HG03045 (cell line): ENCODE results near the gene FHOD1.

Experiments
- ATAC-seq: cut with Tn5 transposase; IDR thresholded peaks from one replicate; pipeline ENCODE4 v1.9.1; 2021; ENCODE audit warnings: mild to moderate bottlenecking, moderate library complexity; ENCODE audit not compliant: unreplicated experiment

FHOD1 gene

DNA sequence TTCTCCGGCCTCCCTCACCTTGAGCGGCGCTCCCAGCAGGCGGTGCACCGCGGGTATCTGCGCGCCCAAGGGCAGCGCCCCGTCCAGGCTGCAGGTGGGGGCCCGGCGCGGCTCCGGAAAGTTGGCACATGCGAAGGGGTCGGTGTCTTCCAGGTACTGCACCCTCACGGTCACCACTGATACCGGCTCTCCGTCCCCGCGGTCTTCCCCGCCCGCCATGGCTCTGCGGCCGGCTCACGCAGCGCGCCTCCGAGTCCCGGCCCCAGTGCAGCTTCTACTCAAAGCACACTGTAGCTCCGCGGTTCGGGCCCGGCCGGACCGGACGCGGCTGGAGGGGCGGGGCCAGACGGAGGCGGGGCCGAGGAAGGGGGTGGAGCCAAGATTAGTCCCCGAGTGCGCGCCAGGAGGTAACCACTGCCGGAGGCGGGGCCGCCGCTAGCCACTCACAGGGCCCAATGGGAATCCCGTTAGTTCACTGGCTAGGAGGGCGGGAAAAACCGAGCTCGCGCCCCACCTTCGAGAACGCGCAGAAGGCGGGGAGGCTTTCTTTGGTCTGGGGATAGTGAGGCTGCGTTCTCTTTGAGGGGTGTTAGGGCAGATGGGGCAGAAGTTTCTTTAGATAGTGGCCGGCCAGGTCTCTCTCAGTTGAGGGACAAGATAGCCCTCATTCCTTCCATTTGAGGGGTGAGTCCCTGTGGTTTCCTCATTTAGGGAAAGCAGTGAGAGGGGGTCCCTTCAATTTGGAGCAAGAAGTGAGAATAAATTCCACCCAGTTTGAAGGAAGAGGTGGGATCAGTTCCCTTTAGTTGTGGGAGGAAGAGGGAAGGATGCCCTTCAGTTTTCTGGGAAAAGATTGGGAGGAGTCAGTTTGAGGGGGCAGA, at the start of gene FHOD1:
Gene FHOD1 (minus strand): TSS at position 290 of the 881 bp plus-strand sequence. CDS start 71 bp downstream, at position 219.
- ATAC-seq = peak; percentile 53

DNA sequence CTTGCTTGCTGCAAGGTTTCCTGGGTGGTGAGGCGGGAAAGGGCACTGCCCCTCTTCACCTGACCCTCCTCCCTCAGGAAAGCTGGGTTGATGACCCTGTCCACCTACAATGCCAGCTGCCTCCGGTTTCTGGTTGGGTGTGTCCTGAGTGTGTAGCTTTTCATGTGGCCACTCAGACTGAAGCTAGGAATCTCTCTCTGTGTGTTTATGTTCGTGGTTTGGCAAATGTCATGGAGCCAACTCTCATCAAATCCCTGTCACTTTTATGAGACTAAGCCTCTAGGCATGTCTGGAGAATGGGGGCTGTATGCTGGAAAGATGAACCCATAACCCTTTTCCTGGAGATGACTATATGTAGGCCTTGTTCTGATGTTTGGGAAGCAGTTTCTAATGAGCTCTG, 49.1 kb upstream of the FHOD1 start:
- ATAC-seq = no peak

GRCh38 chr16:67294938-67295361, 47.7 kb upstream of the FHOD1 start:
- ATAC-seq = no peak

DNA sequence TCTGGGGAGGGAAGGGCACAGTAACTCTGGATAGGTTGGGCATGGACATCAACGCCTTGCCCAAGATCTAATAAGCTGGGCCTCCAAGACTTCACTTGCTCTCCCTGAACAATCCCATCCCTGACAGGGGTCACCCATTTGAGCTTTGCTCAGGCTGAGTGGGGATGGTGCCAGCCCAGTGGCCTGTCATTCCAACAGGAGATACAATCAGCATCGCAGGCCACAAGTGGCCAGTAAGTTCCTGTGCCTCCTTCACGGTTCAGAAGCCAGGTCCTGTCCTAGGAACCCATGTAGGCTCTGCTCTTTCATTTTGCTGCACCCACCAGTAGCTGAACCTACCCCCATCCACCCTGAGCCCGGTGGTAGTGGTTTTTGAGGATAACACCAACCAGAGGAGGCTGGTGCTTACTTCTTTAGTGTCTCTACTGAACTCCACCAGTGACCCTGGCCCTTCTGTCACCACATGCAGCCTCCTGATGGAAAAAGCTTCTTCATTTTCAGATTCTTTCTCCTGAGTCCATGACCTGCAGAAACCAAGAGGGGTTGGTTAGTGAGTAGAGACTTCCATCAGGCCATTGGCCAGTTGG, 47.0 kb upstream of the FHOD1 start:
- ATAC-seq = no peak

GRCh38 chr16:67291461-67291860, 44.2 kb upstream of the FHOD1 start:
- no peak for ATAC-seq

DNA sequence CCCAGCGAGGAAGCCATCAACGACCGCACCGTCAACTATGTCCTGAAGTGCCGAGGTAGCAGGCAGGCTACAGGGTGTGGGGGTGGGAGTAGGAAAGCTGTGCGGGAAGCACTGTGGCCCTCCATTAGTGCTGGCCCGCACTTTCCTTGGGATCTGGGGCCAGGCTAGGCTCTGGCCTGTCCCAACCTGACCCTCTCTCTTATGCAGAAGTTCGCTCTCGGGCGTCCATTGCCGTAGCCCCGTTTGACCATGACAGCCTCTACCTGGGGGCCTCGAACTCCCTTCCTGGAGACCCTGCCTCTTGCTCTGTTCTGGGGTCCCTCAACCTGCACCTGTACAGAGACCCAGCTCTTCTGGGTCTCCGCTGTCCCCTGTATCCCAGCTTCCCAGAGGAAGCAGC, 40.7 kb upstream of the FHOD1 start:
- no peak for ATAC-seq

GRCh38 chr16:67286441-67287235, 39.4 kb upstream of the FHOD1 start:
- ATAC-seq = no peak

DNA sequence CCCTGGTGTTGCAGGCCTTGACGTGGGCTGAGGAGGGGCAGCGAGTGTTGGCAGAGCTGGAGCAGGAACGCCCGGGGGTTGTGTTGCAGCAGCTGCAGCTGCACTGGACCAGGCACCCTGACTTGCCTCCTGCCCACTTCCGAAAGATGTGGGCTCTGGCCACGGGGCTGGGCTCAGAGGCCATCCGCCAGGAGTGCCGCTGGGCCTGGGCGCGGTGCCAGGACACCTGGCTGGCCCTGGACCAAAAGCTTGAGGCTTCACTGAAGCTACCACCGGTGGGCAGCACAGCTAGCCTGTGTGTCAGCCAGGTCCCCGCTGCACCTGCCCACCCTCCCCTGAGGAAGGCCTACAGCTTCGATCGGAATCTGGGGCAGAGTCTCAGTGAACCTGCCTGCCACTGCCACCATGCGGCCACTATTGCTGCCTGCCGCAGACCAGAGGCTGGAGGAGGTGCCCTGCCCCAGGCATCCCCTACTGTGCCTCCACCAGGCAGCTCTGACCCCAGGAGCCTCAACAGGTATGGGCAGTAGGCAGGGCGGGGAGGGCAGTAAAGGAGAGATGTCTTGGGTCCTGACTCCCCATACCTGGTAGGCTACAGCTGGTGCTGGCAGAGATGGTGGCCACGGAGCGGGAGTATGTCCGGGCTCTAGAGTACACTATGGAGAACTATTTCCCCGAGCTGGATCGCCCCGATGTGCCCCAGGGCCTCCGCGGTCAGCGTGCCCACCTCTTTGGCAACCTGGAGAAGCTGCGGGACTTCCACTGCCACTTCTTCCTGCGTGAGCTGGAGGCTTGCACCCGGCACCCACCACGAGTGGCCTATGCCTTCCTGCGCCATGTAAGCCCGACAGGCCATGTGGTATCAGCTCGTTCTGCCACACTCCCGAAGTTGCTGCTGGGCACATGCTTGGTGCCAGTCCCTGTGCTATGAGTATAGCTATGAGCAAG, 37.7 kb upstream of the FHOD1 start:
- no peak for ATAC-seq

- no peak for ATAC-seq
These were observed 36.7 kb upstream of the FHOD1 start for GRCh38 chr16:67283826-67284555.

GRCh38 chr16:67283039-67283825, 36.0 kb upstream of the FHOD1 start:
- ATAC-seq = no peak

GRCh38 chr16:67282447-67282805, 35.1 kb upstream of the FHOD1 start:
- no peak for ATAC-seq

- ATAC-seq = no peak
These were observed 34.5 kb upstream of the FHOD1 start for GRCh38 chr16:67281536-67282446.

- no peak for ATAC-seq
These were observed 33.1 kb upstream of the FHOD1 start for GRCh38 chr16:67280090-67281015.

GRCh38 chr16:67279296-67280089, 32.2 kb upstream of the FHOD1 start, which contains the start of gene PLEKHG4:
TSS of gene PLEKHG4 (plus strand) at chr16:67279532. CDS start at chr16:67280045, 513 bp downstream.
- ATAC-seq = peak; percentile 69

DNA sequence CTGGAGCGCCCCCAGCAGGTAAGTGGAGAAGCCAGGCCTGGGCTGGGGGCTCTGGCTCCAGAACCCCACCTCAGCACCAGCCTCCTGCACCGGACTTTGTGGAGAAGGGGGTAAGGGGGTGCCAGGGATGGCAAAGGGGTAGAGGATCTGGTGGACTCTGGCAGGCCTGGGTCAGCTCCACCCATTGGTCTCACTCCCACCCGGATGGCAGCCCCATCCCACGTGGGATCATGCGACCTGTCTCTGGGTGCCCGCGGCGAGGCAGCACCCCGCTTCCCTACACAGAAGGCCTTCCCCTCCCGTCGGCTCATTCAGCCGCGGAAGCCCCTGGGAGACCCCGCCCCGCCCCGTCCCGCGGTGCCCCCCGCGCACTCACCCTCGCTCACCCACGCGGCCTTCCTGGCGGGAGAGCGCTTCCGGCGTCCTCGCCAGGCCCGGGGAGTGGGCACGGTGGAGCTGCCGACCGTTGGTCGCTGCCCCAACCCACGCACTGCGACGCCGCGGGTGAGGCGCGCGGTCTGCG, 31.6 kb upstream of the FHOD1 start:
- ATAC-seq = peak; percentile 40
